ENCODE measurements around the gene CXCL16.
A peak's percentile ranks its signal among the peaks of the same experiment; 100 is the strongest.
"Not testable (repeated sequence)": the region's sequence is repeated elsewhere in the genome, so short reads cannot be mapped to it uniquely, and the experiment has no call there.

The CXCL16 gene

DNA sequence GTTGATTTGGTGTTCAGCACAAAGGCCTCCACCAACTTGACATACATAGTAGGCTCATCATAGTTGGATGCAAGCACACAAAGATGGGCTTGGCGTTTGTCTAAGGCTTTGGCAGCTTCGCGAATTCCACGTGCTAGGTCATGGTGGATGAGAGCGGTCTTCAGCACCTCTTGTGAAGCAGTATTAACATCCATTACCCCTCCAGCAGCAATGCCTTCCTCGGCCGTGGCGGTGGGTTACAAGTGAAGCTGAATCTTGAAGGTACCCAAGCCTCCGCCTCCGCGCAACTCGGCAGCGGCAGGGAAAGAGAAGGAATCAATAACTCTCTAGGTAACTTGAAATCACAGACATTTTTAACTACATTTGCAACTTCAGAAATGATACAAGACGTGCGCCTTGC is 34.7 kb downstream of the CXCL16 start:
- no peaks in the 10 kb centered on the region for H3K9me2 ChIP-seq (ENCODE audit: low read depth, low read length)
- H3K4me1 ChIP-seq (ENCODE audit: insufficient read depth, low read length, severe bottlenecking), result peaks cover 37% of the 10 kb centered on the region
- peak overlapping the region; percentile 51 for H3K27ac ChIP-seq (ENCODE audit: low read depth, low read length, poor library complexity, severe bottlenecking)
- H3K27me3 ChIP-seq (ENCODE audit: insufficient read depth, low read length), result no peaks in the 10 kb centered on the region
- TF ChIP-seq EZH2 (IDR thresholded peaks at IDR 0.05; ENCODE audit: borderline replicate concordance, low read length), result no peak
- TF ChIP-seq, protein P1, sequence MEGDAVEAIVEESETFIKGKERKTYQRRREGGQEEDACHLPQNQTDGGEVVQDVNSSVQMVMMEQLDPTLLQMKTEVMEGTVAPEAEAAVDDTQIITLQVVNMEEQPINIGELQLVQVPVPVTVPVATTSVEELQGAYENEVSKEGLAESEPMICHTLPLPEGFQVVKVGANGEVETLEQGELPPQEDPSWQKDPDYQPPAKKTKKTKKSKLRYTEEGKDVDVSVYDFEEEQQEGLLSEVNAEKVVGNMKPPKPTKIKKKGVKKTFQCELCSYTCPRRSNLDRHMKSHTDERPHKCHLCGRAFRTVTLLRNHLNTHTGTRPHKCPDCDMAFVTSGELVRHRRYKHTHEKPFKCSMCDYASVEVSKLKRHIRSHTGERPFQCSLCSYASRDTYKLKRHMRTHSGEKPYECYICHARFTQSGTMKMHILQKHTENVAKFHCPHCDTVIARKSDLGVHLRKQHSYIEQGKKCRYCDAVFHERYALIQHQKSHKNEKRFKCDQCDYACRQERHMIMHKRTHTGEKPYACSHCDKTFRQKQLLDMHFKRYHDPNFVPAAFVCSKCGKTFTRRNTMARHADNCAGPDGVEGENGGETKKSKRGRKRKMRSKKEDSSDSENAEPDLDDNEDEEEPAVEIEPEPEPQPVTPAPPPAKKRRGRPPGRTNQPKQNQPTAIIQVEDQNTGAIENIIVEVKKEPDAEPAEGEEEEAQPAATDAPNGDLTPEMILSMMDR (IDR thresholded peaks at IDR 0.05; ENCODE audit: low read length), result no peak
- H2AFZ ChIP-seq (ENCODE audit: low read length), result no peak overlapping the region
- H3F3A ChIP-seq (ENCODE audit: insufficient read depth, low read length), result no peaks in the 10 kb centered on the region
- peak overlapping the region; percentile 100 for H3K4me2 ChIP-seq (ENCODE audit: low read length)
- peak overlapping the region; percentile 96 for H3K4me3 ChIP-seq (ENCODE audit: low read depth, low read length, poor library complexity, severe bottlenecking)
- peaks cover 5% of the 10 kb centered on the region; the same call in 1 of the 2 replicates for H3K36me3 ChIP-seq (ENCODE audit: insufficient read depth, low read length)
- H3K9me3 ChIP-seq (ENCODE audit: low read length), result no peaks in the 10 kb centered on the region
- no peaks in the 10 kb centered on the region for H4K20me1 ChIP-seq (ENCODE audit: insufficient read depth, low read length)
- H3K9ac ChIP-seq (ENCODE audit: low read length), result peak overlapping the region; percentile 90
- peaks cover 32% of the 10 kb centered on the region for H3K79me2 ChIP-seq (ENCODE audit: insufficient read depth, low read length)

- H3K4me2 ChIP-seq (ENCODE audit: low read length), result peak overlapping the region; percentile 100
- H4K20me1 ChIP-seq (ENCODE audit: insufficient read depth, low read length); H3K27me3 ChIP-seq (ENCODE audit: insufficient read depth, low read length); H3F3A ChIP-seq (ENCODE audit: insufficient read depth, low read length); H3K9me3 ChIP-seq (ENCODE audit: low read length); H3K9me2 ChIP-seq (ENCODE audit: low read depth, low read length); H3K36me3 ChIP-seq (ENCODE audit: insufficient read depth, low read length); H2AFZ ChIP-seq (ENCODE audit: low read length): not testable (repeated sequence)
- peaks cover 32% of the 10 kb centered on the region for H3K79me2 ChIP-seq (ENCODE audit: insufficient read depth, low read length)
- peak overlapping the region; percentile 90 for H3K9ac ChIP-seq (ENCODE audit: low read length)
- peaks cover 33% of the 10 kb centered on the region for H3K4me1 ChIP-seq (ENCODE audit: insufficient read depth, low read length, severe bottlenecking)
- H3K4me3 ChIP-seq (ENCODE audit: low read depth, low read length, poor library complexity, severe bottlenecking), result peak overlapping the region; percentile 96
- peak overlapping the region; percentile 51 for H3K27ac ChIP-seq (ENCODE audit: low read depth, low read length, poor library complexity, severe bottlenecking)
Observed at GRCh38 chr17:4704574-4704907, 35.2 kb downstream of the CXCL16 start.

DNA sequence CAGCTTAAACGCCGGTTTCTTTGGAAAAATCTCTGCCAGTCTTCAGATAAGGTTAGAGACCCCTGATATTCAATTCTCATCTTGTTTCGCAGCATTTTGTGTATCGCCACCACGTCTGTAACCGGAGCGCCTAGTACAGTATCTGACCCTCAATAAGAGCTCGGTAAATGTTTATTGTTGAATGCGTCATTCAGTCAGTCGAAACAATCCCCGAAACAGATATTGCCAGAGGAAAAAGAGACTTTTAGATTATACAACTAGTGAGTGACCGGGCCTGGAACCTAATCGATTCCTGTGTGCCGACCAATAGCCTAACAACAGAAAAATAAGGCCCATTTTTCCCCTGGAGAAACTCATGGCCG is 36.4 kb downstream of the CXCL16 start:
- Histone ChIP-seq H3K9me2 (ENCODE audit: low read depth, low read length) (no peaks in the 10 kb centered on the region), H3K4me1 (ENCODE audit: insufficient read depth, low read length, severe bottlenecking) (peaks cover 33% of the 10 kb centered on the region), H3K27me3 (ENCODE audit: insufficient read depth, low read length) (no peaks in the 10 kb centered on the region), H3K4me2 (ENCODE audit: low read length) (peak overlapping the region; percentile 100), H3F3A (ENCODE audit: insufficient read depth, low read length) (no peaks in the 10 kb centered on the region), H3K9ac (ENCODE audit: low read length) (peak overlapping the region; percentile 90), H3K4me3 (ENCODE audit: low read depth, low read length, poor library complexity, severe bottlenecking) (peak overlapping the region; percentile 96), H2AFZ (ENCODE audit: low read length) (no peak overlapping the region), H3K79me2 (ENCODE audit: insufficient read depth, low read length) (peaks cover 36% of the 10 kb centered on the region), H3K36me3 (ENCODE audit: insufficient read depth, low read length) (peaks cover 5% of the 10 kb centered on the region; the same call in 1 of the 2 replicates), H4K20me1 (ENCODE audit: insufficient read depth, low read length) (no peaks in the 10 kb centered on the region), H3K9me3 (ENCODE audit: low read length) (no peaks in the 10 kb centered on the region), H3K27ac (ENCODE audit: low read depth, low read length, poor library complexity, severe bottlenecking) (peak overlapping the region; percentile 51)
- TF ChIP-seq EZH2 (IDR thresholded peaks at IDR 0.05; ENCODE audit: borderline replicate concordance, low read length), result no peak

GRCh38 chr17:4701116-4701515 is 38.6 kb downstream of the CXCL16 start:
- Histone ChIP-seq H3K9ac (ENCODE audit: low read length) (no peak overlapping the region), H3K4me2 (ENCODE audit: low read length) (peak overlapping the region; percentile 17; the same call in 1 of the 2 replicates)

GRCh38 chr17:4699401-4700056 is 40.2 kb downstream of the CXCL16 start:
- H3K4me1 ChIP-seq (ENCODE audit: insufficient read depth, low read length, severe bottlenecking), result peaks cover 42% of the 10 kb centered on the region
- not testable (repeated sequence) for H4K20me1 ChIP-seq (ENCODE audit: insufficient read depth, low read length); H3K27ac ChIP-seq (ENCODE audit: low read depth, low read length, poor library complexity, severe bottlenecking); H3K9me3 ChIP-seq (ENCODE audit: low read length); H3K27me3 ChIP-seq (ENCODE audit: insufficient read depth, low read length); H2AFZ ChIP-seq (ENCODE audit: low read length); H3K9me2 ChIP-seq (ENCODE audit: low read depth, low read length); H3K9ac ChIP-seq (ENCODE audit: low read length); H3K4me2 ChIP-seq (ENCODE audit: low read length); H3K4me3 ChIP-seq (ENCODE audit: low read depth, low read length, poor library complexity, severe bottlenecking); H3F3A ChIP-seq (ENCODE audit: insufficient read depth, low read length)
- H3K79me2 ChIP-seq (ENCODE audit: insufficient read depth, low read length), result peaks cover 53% of the 10 kb centered on the region
- peaks cover 20% of the 10 kb centered on the region for H3K36me3 ChIP-seq (ENCODE audit: insufficient read depth, low read length)

More at GRCh38 chr17:4701116-4701515, 38.6 kb downstream of the CXCL16 start:
- Histone ChIP-seq H3K27me3 (ENCODE audit: insufficient read depth, low read length) (no peaks in the 10 kb centered on the region), H3K4me3 (ENCODE audit: low read depth, low read length, poor library complexity, severe bottlenecking) (no peak overlapping the region), H2AFZ (ENCODE audit: low read length) (no peak overlapping the region), H4K20me1 (ENCODE audit: insufficient read depth, low read length) (no peaks in the 10 kb centered on the region), H3F3A (ENCODE audit: insufficient read depth, low read length) (no peaks in the 10 kb centered on the region), H3K9me3 (ENCODE audit: low read length) (no peaks in the 10 kb centered on the region), H3K36me3 (ENCODE audit: insufficient read depth, low read length) (peaks cover 16% of the 10 kb centered on the region; the same call in 1 of the 2 replicates), H3K27ac (ENCODE audit: low read depth, low read length, poor library complexity, severe bottlenecking) (no peak overlapping the region), H3K4me1 (ENCODE audit: insufficient read depth, low read length, severe bottlenecking) (peaks cover 49% of the 10 kb centered on the region), H3K79me2 (ENCODE audit: insufficient read depth, low read length) (peaks cover 41% of the 10 kb centered on the region), H3K9me2 (ENCODE audit: low read depth, low read length) (no peaks in the 10 kb centered on the region)
- no peak for TF ChIP-seq EZH2 (IDR thresholded peaks at IDR 0.05; ENCODE audit: borderline replicate concordance, low read length)
- TF ChIP-seq, protein P1 (IDR thresholded peaks at IDR 0.05; ENCODE audit: low read length), result no peak

Measured in OCI-LY1 (cell line).